GM21576 (cell line): Measurements from ENCODE around the gene ZNF831.

ENCODE experiments used
- ATAC-seq: cut with Tn5 transposase; IDR thresholded peaks from one replicate; pipeline ENCODE4 v1.9.1; 2021; ENCODE audit warnings: mild to moderate bottlenecking, moderate library complexity; ENCODE audit not compliant: unreplicated experiment

The ZNF831 gene

DNA sequence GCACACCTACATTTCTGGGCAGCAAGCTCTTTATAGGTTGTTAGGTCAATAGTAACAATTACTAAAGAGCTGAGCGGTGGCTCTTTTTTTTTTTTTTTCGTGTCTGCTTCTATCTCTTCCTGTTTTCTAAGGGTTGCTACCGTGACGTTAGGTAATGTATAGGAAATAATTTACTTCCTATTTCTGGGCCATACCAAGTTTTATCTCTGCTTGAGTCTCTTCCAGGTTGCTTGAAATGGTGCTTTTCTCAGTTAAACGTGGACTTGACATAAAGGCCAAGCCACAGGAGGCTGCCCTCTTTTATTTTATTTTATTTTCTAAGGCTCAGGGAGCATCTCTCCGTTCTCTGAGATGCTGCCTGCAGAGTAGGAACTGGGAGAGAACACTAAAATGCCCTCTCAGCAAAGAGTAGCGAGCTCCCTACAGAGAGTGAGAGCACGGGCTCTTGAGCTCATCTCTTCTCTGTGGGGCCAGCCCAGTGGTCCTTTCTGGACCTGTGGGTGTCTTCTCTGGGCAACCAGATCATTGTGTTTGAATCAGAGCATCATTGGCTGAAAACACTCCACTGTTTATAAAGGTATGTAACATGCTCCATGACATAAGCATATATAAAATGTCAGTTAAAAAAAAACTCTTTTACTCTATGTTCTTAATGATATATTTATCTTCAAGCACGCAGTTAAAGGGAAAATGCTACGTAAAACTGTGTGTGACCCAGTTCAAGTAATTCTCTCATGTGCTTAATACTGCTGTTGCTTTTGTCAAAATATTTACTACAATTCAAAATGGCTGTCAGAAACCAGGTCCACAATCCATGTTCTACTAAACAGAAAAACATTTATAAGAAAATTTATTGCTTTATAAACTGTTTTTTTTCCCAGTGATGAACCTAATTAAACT is at the start of gene ZNF831:
Gene ZNF831, plus strand, starts transcription at position 191 of the 900 bp plus-strand sequence. CDS start 27,199 bp downstream, outside the sequence.
- no peak for ATAC-seq

DNA sequence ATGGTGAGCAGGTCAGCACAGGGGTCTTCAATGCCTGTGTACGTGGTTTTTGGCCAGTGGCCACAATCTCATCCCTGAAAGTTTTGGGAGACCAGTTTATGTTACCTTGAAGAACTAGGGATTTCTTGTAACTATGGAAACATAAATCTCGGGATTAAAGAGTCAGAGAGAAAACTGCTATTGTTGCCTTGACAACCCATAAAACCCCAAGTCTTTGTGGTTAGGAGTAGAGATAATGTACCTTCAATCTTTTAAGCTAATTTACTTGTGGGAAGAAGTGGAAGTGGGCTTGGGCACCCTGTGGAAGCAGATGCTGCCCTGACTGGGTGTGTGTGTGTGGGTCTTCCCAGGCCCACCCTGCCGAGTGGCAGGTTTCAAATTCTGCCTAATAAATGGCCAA is 46.1 kb upstream of the ZNF831 start:
- ATAC-seq: no peak

DNA sequence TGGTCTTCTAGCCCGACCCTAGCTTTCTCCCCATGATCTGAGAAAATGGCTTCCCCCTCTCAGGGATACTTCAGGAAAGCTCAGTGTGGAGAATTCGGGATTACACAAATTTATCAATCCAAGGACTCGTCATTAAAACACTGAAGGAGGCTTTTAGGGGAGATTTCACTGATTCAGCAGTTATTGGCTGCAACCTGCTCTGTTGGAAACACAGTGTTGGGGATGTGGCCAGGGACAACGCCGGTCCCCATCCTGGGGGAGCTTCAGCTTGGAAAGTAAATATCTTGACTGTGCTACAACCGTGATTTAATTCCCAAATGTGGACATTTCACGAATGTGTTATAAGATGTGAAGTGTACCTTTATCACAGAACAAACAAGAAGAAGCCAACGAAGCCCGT is 44.8 kb upstream of the ZNF831 start:
- no peak for ATAC-seq

DNA sequence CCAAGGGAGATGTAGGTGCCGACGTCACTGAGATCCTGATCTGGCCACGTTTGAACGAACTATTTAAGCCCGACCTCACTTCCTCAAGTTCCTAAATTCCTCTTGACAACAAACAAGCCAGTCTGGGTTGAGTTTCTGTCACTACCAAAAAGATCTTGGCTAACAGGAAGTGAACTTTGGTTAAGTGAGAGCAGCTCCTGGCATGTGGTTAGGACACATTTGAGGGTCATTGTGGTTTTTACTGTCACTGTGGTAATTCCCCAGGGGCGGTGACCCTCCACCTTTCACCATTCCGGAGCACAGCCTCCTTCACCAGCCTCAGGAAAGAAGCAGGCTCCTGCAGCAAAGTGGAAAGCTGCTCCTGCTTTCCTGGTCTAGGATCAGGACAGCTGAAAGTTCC is 43.1 kb upstream of the ZNF831 start:
- ATAC-seq: no peak

DNA sequence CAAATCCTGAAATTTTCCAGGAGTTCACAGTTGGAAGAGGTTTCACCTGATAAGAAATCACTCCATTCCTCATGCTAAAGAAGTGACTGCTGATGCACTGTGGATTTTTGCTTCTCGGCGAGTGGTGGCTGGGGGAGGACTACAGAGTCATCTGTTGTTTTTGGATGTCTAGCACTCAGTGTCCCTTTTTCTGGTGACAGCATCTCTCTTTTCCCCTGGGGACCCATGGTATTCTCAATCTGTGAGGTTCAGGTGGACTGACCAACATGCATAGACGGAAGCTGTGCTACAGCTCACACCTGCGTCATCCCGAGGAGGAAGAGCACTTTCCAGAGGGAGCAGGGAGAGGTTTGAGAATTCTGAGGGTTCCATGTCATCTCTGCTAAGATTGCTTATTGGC is 42.7 kb upstream of the ZNF831 start:
- no peak for ATAC-seq

DNA sequence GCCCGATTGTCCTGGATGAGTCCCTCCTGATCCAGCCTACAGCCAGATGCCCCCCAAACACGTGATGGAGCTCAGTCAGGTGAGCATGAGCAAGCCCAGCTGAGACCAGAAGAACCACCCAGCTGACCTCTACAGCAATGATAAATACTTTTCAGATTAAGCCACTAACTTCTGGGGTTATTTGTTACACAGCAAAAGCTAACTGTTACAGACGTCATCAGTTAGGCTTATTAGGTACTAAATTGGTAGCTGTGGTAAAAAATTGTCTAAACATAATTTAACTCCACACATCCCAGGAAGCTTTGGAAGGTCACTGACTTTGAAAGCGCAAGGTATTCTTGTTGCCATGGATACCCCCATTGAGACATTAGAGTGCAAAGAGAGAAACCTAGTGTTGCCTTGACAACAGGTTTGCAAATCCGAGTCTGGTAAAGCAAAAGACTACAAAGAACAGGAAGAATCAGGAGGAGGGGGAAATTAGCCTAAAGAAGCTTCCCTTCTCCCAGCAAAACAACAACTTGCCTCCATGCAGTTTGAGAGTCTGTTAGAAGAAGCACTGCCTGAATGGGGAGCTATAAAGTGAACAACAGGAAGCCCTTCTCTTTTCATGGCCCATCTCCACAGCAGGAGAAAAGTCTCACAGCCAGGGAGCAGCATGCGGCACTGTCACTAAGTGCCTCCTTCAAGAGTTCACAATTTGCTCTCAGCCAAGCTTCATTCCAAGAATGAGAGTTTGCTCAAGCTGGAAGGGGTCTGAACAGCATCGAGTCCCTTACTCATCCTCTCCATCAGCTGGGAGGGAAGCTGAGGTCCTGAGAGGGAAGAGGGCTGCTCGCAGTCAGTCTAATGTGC is 41.7 kb upstream of the ZNF831 start:
- ATAC-seq: no peak

DNA sequence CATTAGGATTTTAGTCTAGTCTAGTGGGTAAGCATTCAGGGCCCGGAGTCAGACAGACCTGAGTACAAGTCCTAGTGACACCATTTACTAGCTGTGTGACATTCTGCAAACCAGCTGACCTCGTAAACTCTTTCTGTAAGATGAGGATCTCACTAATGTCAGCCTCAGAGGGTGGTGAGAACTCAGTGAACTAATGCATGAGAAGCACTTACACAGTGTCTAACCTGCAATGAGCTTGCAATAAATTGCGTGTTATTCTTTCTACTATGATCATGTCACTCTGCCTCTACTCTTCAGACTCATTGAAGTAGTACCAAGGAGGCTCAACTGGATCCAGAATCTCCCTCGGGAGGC is 41.1 kb upstream of the ZNF831 start:
- ATAC-seq: no peak

GRCh38 chr20:59123011-59123677 is 40.5 kb upstream of the ZNF831 start:
- ATAC-seq: no peak

- ATAC-seq: no peak
Observed at GRCh38 chr20:59123678-59124255, 39.9 kb upstream of the ZNF831 start.

GRCh38 chr20:59124296-59125029 is 39.2 kb upstream of the ZNF831 start:
- ATAC-seq: no peak

GRCh38 chr20:59125332-59125731 is 38.3 kb upstream of the ZNF831 start:
- ATAC-seq: no peak

- ATAC-seq: no peak
Observed at GRCh38 chr20:59125836-59126235, 37.8 kb upstream of the ZNF831 start.

- ATAC-seq: no peak
Observed at GRCh38 chr20:59127839-59128238, 35.8 kb upstream of the ZNF831 start.

DNA sequence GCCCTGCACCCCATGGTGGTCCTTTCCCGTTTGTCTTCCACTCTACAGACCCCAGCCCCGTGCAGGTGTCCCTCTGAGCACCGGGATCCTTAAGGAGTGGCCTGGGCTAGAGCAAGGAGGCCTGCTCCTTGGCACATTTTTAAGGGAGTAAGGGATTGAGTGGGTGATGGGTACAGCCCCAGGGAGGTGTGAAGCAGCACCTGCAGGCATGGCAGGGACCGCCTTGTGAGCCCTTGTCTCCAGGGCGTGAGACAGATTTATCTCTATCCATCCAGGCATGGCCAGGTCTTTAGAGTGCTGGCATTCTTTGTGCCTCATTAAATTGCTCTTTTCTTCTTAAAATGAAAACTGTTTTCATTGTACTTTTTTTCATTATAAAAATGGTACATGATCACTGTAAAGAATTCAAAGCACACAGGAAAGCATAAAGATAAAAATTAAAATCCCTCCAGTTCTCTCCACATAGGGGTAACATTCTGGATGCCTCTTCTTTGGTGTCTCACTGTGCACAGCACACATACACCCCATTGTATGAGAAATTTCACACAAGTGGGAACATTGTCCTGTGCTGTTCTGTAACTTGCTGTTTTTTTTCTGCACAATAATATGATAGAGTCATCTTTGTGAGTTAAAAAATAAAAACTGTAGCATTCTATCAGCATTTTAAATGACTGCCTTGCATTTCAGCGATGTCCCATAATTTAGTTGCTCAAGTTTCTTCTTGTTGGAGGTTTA is 31.9 kb upstream of the ZNF831 start:
- ATAC-seq: no peak

GRCh38 chr20:59134182-59134581 is 29.4 kb upstream of the ZNF831 start:
- no peak for ATAC-seq

DNA sequence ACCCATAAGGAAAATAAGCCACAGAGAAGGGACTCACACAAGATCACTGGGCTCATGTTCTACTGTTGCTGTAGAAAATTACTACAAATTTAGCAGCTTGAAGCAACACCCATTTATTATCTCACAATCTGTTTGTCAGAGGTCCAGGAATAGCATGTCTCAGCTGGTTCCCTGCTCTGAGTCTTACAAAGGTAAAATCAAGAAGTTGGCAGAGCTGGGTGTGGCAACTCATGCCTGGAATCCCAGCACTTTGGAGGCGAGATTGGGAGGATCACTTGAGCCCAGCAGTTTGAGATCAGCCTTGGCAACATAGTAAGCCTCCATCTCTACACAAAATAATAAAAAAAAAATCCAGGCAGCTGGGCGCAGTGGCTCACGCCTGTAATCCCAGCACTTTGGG is 28.5 kb upstream of the ZNF831 start:
- ATAC-seq: no peak

GRCh38 chr20:59136027-59136426 is 27.6 kb upstream of the ZNF831 start:
- ATAC-seq: no peak

DNA sequence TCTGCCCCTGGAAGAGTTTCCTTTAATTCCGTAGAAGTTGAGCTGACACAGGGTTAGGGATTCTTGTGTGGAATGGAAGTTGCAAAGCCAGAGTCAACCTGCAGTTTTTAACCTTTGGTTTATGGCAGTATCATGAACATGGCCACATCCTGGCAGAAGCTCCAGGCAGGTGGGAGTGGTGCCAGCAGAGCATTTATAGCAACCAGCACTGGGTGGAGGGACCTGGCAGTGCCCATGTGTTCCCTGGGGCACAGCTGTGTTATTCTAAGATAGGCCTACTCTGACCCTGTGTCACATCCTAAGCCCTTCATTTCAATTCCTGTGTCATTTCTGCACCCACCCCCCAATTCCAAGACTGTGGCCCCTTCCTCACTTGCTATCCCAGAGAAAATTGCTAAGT is 26.1 kb upstream of the ZNF831 start:
- ATAC-seq: no peak

DNA sequence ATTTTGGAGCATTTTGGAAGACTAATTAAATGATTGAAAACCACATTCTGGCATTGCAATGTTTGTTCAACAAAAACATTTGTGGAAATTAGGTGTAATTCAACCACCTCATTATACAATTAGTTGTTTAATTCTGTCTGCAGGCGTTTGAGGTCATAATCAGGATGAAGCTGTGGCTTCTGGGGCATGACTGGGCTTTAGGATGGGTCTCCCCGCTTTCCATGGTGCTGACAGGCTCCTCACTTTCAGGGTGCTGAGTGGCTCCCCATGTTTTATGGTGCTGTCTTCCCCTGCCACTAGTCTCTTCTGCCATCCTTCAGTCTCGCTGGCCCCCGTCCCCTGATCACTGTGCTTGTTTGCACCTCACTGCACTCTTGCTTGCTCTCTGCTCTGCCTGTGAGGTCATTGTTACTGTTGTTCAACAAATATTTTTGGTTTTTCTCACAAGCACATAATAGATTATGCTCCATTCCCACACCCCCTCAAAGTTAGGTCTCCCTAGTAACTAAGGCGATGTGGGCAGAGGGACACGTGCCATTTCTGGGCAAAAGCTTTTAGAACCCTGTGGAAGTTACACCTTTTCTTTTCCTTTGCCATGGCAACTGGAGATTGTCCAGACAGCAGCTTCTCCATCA is 25.4 kb upstream of the ZNF831 start:
- no peak for ATAC-seq
